H9 (cell line): Measurements from ENCODE around the gene NVL. TPM values are rescaled to one million over a fixed set of nuclear protein-coding genes. Genes with fewer than 3 reads are reported as not detected.

Experiments
- DNase-seq: peaks from one replicate; pipeline ENCODE4 v3.0.0-alpha.2; 2017
- H2AFZ ChIP-seq: one replicate; pipeline ENCODE4 v1.6.1; 2013; ENCODE audit warnings: mild to moderate bottlenecking, low read length, control low read depth, moderate library complexity
- H2AK5ac ChIP-seq: 2 replicates; pipeline ENCODE4 v1.6.1; 2013; ENCODE audit warnings: low read length, control low read depth, mixed read lengths; ENCODE audit not compliant: insufficient read length
- H2BK120ac ChIP-seq: one replicate; pipeline ENCODE4 v1.6.1; 2013; ENCODE audit warnings: low read depth, mild to moderate bottlenecking, low read length, control low read depth, inconsistent platforms; ENCODE audit not compliant: poor library complexity, severe bottlenecking
- H2BK12ac ChIP-seq: 2 replicates; pipeline ENCODE4 v1.6.1; 2013; ENCODE audit warnings: low read length, control low read depth, mixed read lengths, low read depth; ENCODE audit not compliant: insufficient read length
- H2BK15ac ChIP-seq: 2 replicates; pipeline ENCODE4 v1.6.1; 2013; ENCODE audit warnings: low read depth, low read length, control low read depth
- H2BK20ac ChIP-seq: one replicate; pipeline ENCODE4 v1.6.1; 2013; ENCODE audit warnings: low read depth, mild to moderate bottlenecking, low read length, control low read depth, inconsistent platforms; ENCODE audit not compliant: poor library complexity, severe bottlenecking
- H2BK5ac ChIP-seq: 2 replicates; pipeline ENCODE4 v1.6.1; 2013; ENCODE audit warnings: low read length, control low read depth, mixed read lengths; ENCODE audit not compliant: insufficient read length
- H3K14ac ChIP-seq: 2 replicates; pipeline ENCODE4 v1.6.1; 2013; ENCODE audit warnings: low read length, control low read depth; ENCODE audit not compliant: insufficient read depth
- H3K18ac ChIP-seq: 2 replicates; pipeline ENCODE4 v1.6.1; 2013; ENCODE audit warnings: low read depth, mild to moderate bottlenecking, mixed read lengths, low read length, control low read depth; ENCODE audit not compliant: insufficient read length
- H3K23ac ChIP-seq: 2 replicates; pipeline ENCODE4 v1.6.1; 2013; ENCODE audit warnings: low read length, control low read depth, mixed read lengths, low read depth; ENCODE audit not compliant: insufficient read length
- H3K23me2 ChIP-seq: 2 replicates; pipeline ENCODE4 v1.6.1; 2013; ENCODE audit warnings: low read depth, mild to moderate bottlenecking, mixed read lengths, low read length, control low read depth; ENCODE audit not compliant: insufficient read length, poor library complexity, severe bottlenecking
- H3K27ac ChIP-seq: 2 replicates; pipeline ENCODE4 v1.5.1; 2013; ENCODE audit warnings: low read length, control low read depth, mixed read lengths, low read depth; ENCODE audit not compliant: insufficient read length
- H3K27me3 ChIP-seq: 2 replicates; pipeline ENCODE4 v1.6.1; 2013; ENCODE audit warnings: low read length, control low read depth, inconsistent platforms; ENCODE audit not compliant: insufficient read depth
- H3K4ac ChIP-seq: 2 replicates; pipeline ENCODE4 v1.6.1; 2013; ENCODE audit warnings: low read depth, mild to moderate bottlenecking, control low read depth, inconsistent platforms, low read length, moderate library complexity
- H3K4me1 ChIP-seq: 2 replicates; pipeline ENCODE4 v1.6.1; 2013; ENCODE audit warnings: low read length, control low read depth, inconsistent platforms; ENCODE audit not compliant: insufficient read depth
- H3K4me2 ChIP-seq: 2 replicates; pipeline ENCODE4 v1.6.1; 2013; ENCODE audit warnings: low read length, control low read depth, mixed read lengths; ENCODE audit not compliant: insufficient read length, insufficient read depth
- H3K56ac ChIP-seq: 2 replicates; pipeline ENCODE4 v1.6.1; 2013; ENCODE audit warnings: low read depth, mild to moderate bottlenecking, mixed read lengths, low read length, control low read depth; ENCODE audit not compliant: insufficient read length
- H3K79me1 ChIP-seq: 2 replicates; pipeline ENCODE4 v1.6.1; 2013; ENCODE audit warnings: low read depth, mild to moderate bottlenecking, moderate library complexity, low read length, control low read depth, inconsistent platforms; ENCODE audit not compliant: insufficient read depth, poor library complexity, severe bottlenecking
- H3K79me2 ChIP-seq: 2 replicates; pipeline ENCODE4 v1.6.1; 2013; ENCODE audit warnings: low read length, control low read depth, inconsistent platforms; ENCODE audit not compliant: insufficient read depth
- H3K9ac ChIP-seq: 2 replicates; pipeline ENCODE4 v1.6.1; 2013; ENCODE audit warnings: low read length, control low read depth, mixed read lengths; ENCODE audit not compliant: insufficient read length; ENCODE audit errors: extremely low read depth
- H3K9me3 ChIP-seq: one replicate; pipeline ENCODE4 v1.6.1; 2013; ENCODE audit warnings: low read depth, low read length, inconsistent platforms; ENCODE audit not compliant: control insufficient read depth
- H3T11ph ChIP-seq: one replicate; pipeline ENCODE4 v1.6.1; 2013; ENCODE audit warnings: mild to moderate bottlenecking, low read length, control low read depth, inconsistent platforms
- H4K20me1 ChIP-seq: one replicate; pipeline ENCODE4 v1.6.1; 2013; ENCODE audit not compliant: control insufficient read depth, insufficient read length, insufficient read depth
- H4K5ac ChIP-seq: 2 replicates; pipeline ENCODE4 v1.6.1; 2013; ENCODE audit warnings: low read depth, mild to moderate bottlenecking, mixed read lengths, low read length, control low read depth; ENCODE audit not compliant: insufficient read length
- H4K8ac ChIP-seq: replicated peaks from 2 replicates; pipeline ENCODE4 v1.6.1; 2013; ENCODE audit warnings: low read length, control low read depth, mixed read lengths, low read depth; ENCODE audit not compliant: insufficient read length
- H4K91ac ChIP-seq: 2 replicates; pipeline ENCODE4 v1.6.1; 2013; ENCODE audit warnings: low read depth, mild to moderate bottlenecking, moderate library complexity, mixed read lengths, low read length, control low read depth; ENCODE audit not compliant: insufficient read length
- H3K27ac Mint-ChIP-seq, 3 experiments: 2 replicates in 2 of 3; 3 replicates in 1 of 3; pipeline ENCODE4 v1.8.0; 2020 to 2021; ENCODE audit warnings: mixed read lengths in 3 of 3, mild to moderate bottlenecking in 1 of 3, moderate library complexity in 1 of 3
- H3K27me3 Mint-ChIP-seq: 2 replicates; pipeline ENCODE4 v1.8.0; 2021; ENCODE audit warnings: low read depth, mild to moderate bottlenecking, moderate library complexity, mixed read lengths
- H3K36me3 Mint-ChIP-seq, 3 experiments: 2 replicates in 2 of 3; 3 replicates in 1 of 3; pipeline ENCODE4 v1.8.0; 2020 to 2021; ENCODE audit warnings: low read depth in 3 of 3, mixed read lengths in 3 of 3; ENCODE audit not compliant: insufficient read depth in 1 of 3
- H3K4me1 Mint-ChIP-seq, 2 experiments: 2 replicates each; pipeline ENCODE4 v1.8.0; 2020; ENCODE audit warnings: mixed read lengths in 2 of 2
- H3K4me3 Mint-ChIP-seq, 2 experiments: 2 replicates in 1 of 2; 3 replicates in 1 of 2; pipeline ENCODE4 v1.8.0; 2020 to 2021; ENCODE audit warnings: mild to moderate bottlenecking in 2 of 2, mixed read lengths in 2 of 2, moderate library complexity in 1 of 2
- H3K9me3 Mint-ChIP-seq, 2 experiments: 2 replicates in 1 of 2; 3 replicates in 1 of 2; pipeline ENCODE4 v1.8.0; 2020; ENCODE audit warnings: mild to moderate bottlenecking in 2 of 2, mixed read lengths in 2 of 2, moderate library complexity in 1 of 2
- WGBS: extraction: QIAGEN DNeasy Blood & Tissue Kit; methylation state at CpG from one replicate; pipeline ENCODE4 v1.1.7; 2013; ENCODE audit warnings: missing lambda C conversion rate, low lambda C conversion rate, mixed read lengths; ENCODE audit not compliant: insufficient read length; ENCODE audit errors: extremely low coverage; 5-methylcytosine and 5-hydroxymethylcytosine counted together
- total RNA-seq: library from RNA; stranded (reverse); gene quantifications from 2 replicates; pipeline ENCODE4 v1.2.1, GENCODE V29; 2021
- TF ChIP-seq, protein P1 (sequence below): fragments of 200-600 bp; sonication (generic); conservative IDR thresholded peaks from 3 replicates; pipeline ENCODE4 v1.8.0; 2021; ENCODE audit warnings: antibody characterized with exemption, mild to moderate bottlenecking

NVL gene
- total RNA-seq, 1 experiment from 2014 or later = 66.9 TPM

- H3K14ac ChIP-seq = no peak overlapping the region
- H3K27me3 Mint-ChIP-seq = no peaks in the 10 kb centered on the region
- H3T11ph ChIP-seq = no peak overlapping the region
- no peak for DNase-seq
- 100% methylated on average over 2 of the region's 3 CpGs for WGBS
- no peak overlapping the region for H3K23ac ChIP-seq
- H3K27me3 ChIP-seq = no peaks in the 10 kb centered on the region
- H3K23me2 ChIP-seq = no peaks in the 10 kb centered on the region
- no peak overlapping the region for H2BK5ac ChIP-seq
- peak overlapping the region; percentile 8 for H3K4me2 ChIP-seq
- no peak overlapping the region for H3K4ac ChIP-seq
- H3K9me3 ChIP-seq = no peaks in the 10 kb centered on the region
- no peak overlapping the region for H4K91ac ChIP-seq
- H3K27ac ChIP-seq = no peak overlapping the region
- peak overlapping the region in 1 of 2 experiments; percentile 6; a peak in 2 of 5 replicates for H3K4me3 Mint-ChIP-seq
- no peak overlapping the region for H2AK5ac ChIP-seq
- peaks cover 17% of the 10 kb centered on the region; the same call in 1 of the 2 replicates for H3K79me2 ChIP-seq
- H3K27ac Mint-ChIP-seq = peak overlapping the region in 2 of 3 experiments; percentile 8 to 18; a peak in 3 of 7 replicates
- H2BK12ac ChIP-seq = no peak overlapping the region
- H3K18ac ChIP-seq = no peak overlapping the region
- H2BK15ac ChIP-seq = no peak overlapping the region
- H3K36me3 Mint-ChIP-seq = peaks cover 15 to 38% (median 30%) of the 10 kb centered on the region in 3 experiments
- no peak overlapping the region for H2AFZ ChIP-seq
- no peak overlapping the region for H2BK20ac ChIP-seq
- H3K9ac ChIP-seq = peak overlapping the region; percentile 33
- TF ChIP-seq, protein P1, sequence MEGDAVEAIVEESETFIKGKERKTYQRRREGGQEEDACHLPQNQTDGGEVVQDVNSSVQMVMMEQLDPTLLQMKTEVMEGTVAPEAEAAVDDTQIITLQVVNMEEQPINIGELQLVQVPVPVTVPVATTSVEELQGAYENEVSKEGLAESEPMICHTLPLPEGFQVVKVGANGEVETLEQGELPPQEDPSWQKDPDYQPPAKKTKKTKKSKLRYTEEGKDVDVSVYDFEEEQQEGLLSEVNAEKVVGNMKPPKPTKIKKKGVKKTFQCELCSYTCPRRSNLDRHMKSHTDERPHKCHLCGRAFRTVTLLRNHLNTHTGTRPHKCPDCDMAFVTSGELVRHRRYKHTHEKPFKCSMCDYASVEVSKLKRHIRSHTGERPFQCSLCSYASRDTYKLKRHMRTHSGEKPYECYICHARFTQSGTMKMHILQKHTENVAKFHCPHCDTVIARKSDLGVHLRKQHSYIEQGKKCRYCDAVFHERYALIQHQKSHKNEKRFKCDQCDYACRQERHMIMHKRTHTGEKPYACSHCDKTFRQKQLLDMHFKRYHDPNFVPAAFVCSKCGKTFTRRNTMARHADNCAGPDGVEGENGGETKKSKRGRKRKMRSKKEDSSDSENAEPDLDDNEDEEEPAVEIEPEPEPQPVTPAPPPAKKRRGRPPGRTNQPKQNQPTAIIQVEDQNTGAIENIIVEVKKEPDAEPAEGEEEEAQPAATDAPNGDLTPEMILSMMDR = no peak
- H4K5ac ChIP-seq = no peak overlapping the region
- H3K9me3 Mint-ChIP-seq = no peaks in the 10 kb centered on the region; a peak in 1 of 5 replicates
- peaks cover 21 to 28% of the 10 kb centered on the region in 2 experiments for H3K4me1 Mint-ChIP-seq
- H3K4me1 ChIP-seq = peaks cover 2% of the 10 kb centered on the region; the same call in 1 of the 2 replicates
- H3K56ac ChIP-seq = no peak overlapping the region
- no peak overlapping the region for H2BK120ac ChIP-seq
- H3K79me1 ChIP-seq = peaks cover 7% of the 10 kb centered on the region
- H4K20me1 ChIP-seq = no peaks in the 10 kb centered on the region
- H4K8ac ChIP-seq = no peak overlapping the region
Observed at GRCh38 chr1:224359207-224359606, 29.2 kb upstream of the NVL start.
